Panc1 (cell line): ENCODE measurements around the gene CUX1. TPM values are rescaled to one million over a fixed set of nuclear protein-coding genes. Genes with fewer than 3 reads are reported as not detected.
A peak's percentile ranks its signal among the peaks of the same experiment; 100 is the strongest.

ENCODE experiments used
- ATAC-seq: fragments of 200-7000 bp; cut with Tn5 transposase; 2 replicates; pipeline ENCODE4 v1.9.1; 2020; ENCODE audit warnings: mild to moderate bottlenecking, moderate library complexity
- BruUV-seq: library from RNA; stranded (reverse); fragments of 400-500 nt; replicated peaks from 2 replicates; lab custom pipeline; 2021; lab: Mats Ljungman, UMichigan
- CTCF ChIA-PET: fragments of 300-600 bp; sonication (Branson Sonifier 250); formaldehyde crosslinking; loops from one replicate; lab custom pipeline; 2022; ENCODE audit warnings: antibody characterized with exemption; lab: Charles Lee
- POLR2A ChIA-PET: fragments of 300-600 bp; sonication (Branson Sonifier 250); formaldehyde crosslinking; loops from one replicate; lab custom pipeline; 2022; ENCODE audit warnings: antibody characterized with exemption; lab: Charles Lee
- DNase-seq: peaks from one replicate; pipeline ENCODE4 v3.0.0-alpha.2; 2010; ENCODE audit warnings: low read depth, low spot score
- H3K27ac ChIP-seq: 2 replicates; pipeline ENCODE4 v1.5.1; 2011; ENCODE audit warnings: mild to moderate bottlenecking, low read length, inconsistent platforms
- H3K27me3 ChIP-seq: fragments of 200-500 bp; sonication (Bioruptor generic); 2 replicates; pipeline ENCODE4 v1.6.0; 2014; ENCODE audit warnings: low read length, inconsistent platforms; ENCODE audit not compliant: control insufficient read depth, insufficient read depth
- H3K36me3 ChIP-seq: fragments of 200-500 bp; sonication (Bioruptor generic); 2 replicates; pipeline ENCODE4 v1.5.1; 2014; ENCODE audit warnings: inconsistent platforms, mild to moderate bottlenecking, low read length, moderate library complexity; ENCODE audit not compliant: control insufficient read depth, insufficient read depth
- H3K4me1 ChIP-seq: 2 replicates; pipeline ENCODE4 v1.5.1; 2011; ENCODE audit warnings: inconsistent platforms, mild to moderate bottlenecking, low read length, moderate library complexity; ENCODE audit not compliant: control insufficient read depth, insufficient read depth
- H3K4me3 ChIP-seq, 2 experiments: 2 replicates each; pipeline ENCODE4 v1.5.1; 2011 to 2012; ENCODE audit warnings: low read depth in 2 of 2, low read length in 2 of 2, mild to moderate bottlenecking in 2 of 2, inconsistent platforms in 1 of 2, moderate library complexity in 1 of 2
- H3K9me3 ChIP-seq: fragments of 200-500 bp; sonication (Bioruptor generic); 2 replicates; pipeline ENCODE4 v1.5.1; 2014; ENCODE audit warnings: low read depth, mild to moderate bottlenecking, inconsistent platforms, low read length, moderate library complexity; ENCODE audit not compliant: control insufficient read depth, insufficient read depth
- POLR2AphosphoS5 ChIP-seq: IDR thresholded peaks from 2 replicates; pipeline ENCODE4 v1.6.1; 2012; ENCODE audit warnings: mild to moderate bottlenecking, low read depth, low read length, moderate library complexity
- REST ChIP-seq, 2 experiments: IDR thresholded peaks; 2 replicates each; pipeline ENCODE4 v1.6.1; 2011 to 2012; ENCODE audit warnings: low read depth in 2 of 2, control low read depth in 1 of 2, low read length in 1 of 2, mild to moderate bottlenecking in 1 of 2, moderate library complexity in 1 of 2; ENCODE audit not compliant: insufficient read depth in 1 of 2
- SIN3A ChIP-seq: IDR thresholded peaks from 2 replicates; pipeline ENCODE4 v1.6.1; 2012; ENCODE audit warnings: low read depth, mild to moderate bottlenecking, low read length, moderate library complexity, borderline replicate concordance; ENCODE audit not compliant: insufficient read depth
- TCF7L2 ChIP-seq: IDR thresholded peaks from 2 replicates; pipeline ENCODE4 v1.6.1; 2011; ENCODE audit warnings: mild to moderate bottlenecking, low read depth, low read length, inconsistent platforms
- in situ Hi-C: cut with HindIII; loops from 2 replicates; pipeline ENCODE4 v1.10.0; 2016; ENCODE audit warnings: low sequenced_read_pairs, low pct_unique_long_range_greater_than_20kb
- intact Hi-C: fragments of 100-400 bp; cut with micrococcal nuclease; formaldehyde crosslinking; loops from one replicate; pipeline ENCODE4 v1.10.0; 2022; ENCODE audit not compliant: unreplicated experiment
- total RNA-seq: library from RNA; stranded (reverse); gene quantifications from one replicate; pipeline ENCODE4 v1.2.1, GENCODE V29; 2021; ENCODE audit not compliant: unreplicated experiment
- TF ChIP-seq, protein P1 (sequence below): fragments of 450-650 bp; IDR thresholded peaks from 2 replicates; pipeline ENCODE4 v1.5.1; 2017; ENCODE audit warnings: mild to moderate bottlenecking

CUX1 gene
- total RNA-seq, 1 experiment from 2014 or later = 50.9 TPM

GRCh38 chr7:102288285-102288930 lies 471.0 kb downstream of the CUX1 start:
- H3K4me3 ChIP-seq = peak overlapping the region in 1 of 2 experiments; percentile 74; a peak in 2 of 4 replicates
- no peak for DNase-seq
- H3K9me3 ChIP-seq = no peaks in the 10 kb centered on the region
- ChIA-PET POLR2A (interaction anchor here (0.6 kb wide), 1 partner anchor 22 kb away, joined by 4 read pairs; no protein-coding TSS in a partner anchor), CTCF (interaction anchor here (0.5 to 0.8 kb wide), 4 partner anchors 31 to 348 kb away, joined by 3 to 8 read pairs (median 3); no protein-coding TSS in a partner anchor)
- ATAC-seq = no peak
- no TSS peak for BruUV-seq
- H3K27me3 ChIP-seq = no peaks in the 10 kb centered on the region
- H3K4me1 ChIP-seq = no peaks in the 10 kb centered on the region
- no peaks in the 10 kb centered on the region for H3K36me3 ChIP-seq
- in situ Hi-C loops (loop anchor here (10.0 kb wide), 1 partner anchor 126 kb away; no protein-coding TSS in a partner anchor), intact Hi-C loops (no loop called here)
- no peak overlapping the region for H3K27ac ChIP-seq
- no peak for TF ChIP-seq TCF7L2
- TF ChIP-seq POLR2AphosphoS5 = no peak
- TF ChIP-seq REST (IDR thresholded peaks at IDR 0.05; ENCODE audit: insufficient read depth in 1 of 2, low read depth in 2 of 2, low read length in 1 of 2) = no peak
- no peak for TF ChIP-seq SIN3A
- TF ChIP-seq, protein P1, sequence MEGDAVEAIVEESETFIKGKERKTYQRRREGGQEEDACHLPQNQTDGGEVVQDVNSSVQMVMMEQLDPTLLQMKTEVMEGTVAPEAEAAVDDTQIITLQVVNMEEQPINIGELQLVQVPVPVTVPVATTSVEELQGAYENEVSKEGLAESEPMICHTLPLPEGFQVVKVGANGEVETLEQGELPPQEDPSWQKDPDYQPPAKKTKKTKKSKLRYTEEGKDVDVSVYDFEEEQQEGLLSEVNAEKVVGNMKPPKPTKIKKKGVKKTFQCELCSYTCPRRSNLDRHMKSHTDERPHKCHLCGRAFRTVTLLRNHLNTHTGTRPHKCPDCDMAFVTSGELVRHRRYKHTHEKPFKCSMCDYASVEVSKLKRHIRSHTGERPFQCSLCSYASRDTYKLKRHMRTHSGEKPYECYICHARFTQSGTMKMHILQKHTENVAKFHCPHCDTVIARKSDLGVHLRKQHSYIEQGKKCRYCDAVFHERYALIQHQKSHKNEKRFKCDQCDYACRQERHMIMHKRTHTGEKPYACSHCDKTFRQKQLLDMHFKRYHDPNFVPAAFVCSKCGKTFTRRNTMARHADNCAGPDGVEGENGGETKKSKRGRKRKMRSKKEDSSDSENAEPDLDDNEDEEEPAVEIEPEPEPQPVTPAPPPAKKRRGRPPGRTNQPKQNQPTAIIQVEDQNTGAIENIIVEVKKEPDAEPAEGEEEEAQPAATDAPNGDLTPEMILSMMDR = no peak

GRCh38 chr7:102289057-102289456 lies 471.6 kb downstream of the CUX1 start:
- ChIA-PET CTCF (no interaction called here), POLR2A (no interaction called here)
- Histone ChIP-seq H3K9me3 (no peaks in the 10 kb centered on the region), H3K27ac (no peak overlapping the region), H3K4me3 (no peak overlapping the region), H3K36me3 (no peaks in the 10 kb centered on the region), H3K27me3 (no peaks in the 10 kb centered on the region), H3K4me1 (no peaks in the 10 kb centered on the region)
- in situ Hi-C loops (loop anchor here (10.0 kb wide), 1 partner anchor 126 kb away; no protein-coding TSS in a partner anchor), intact Hi-C loops (no loop called here)
- ATAC-seq (no peak), DNase-seq (no peak)
- BruUV-seq = no TSS peak
- no peak for TF ChIP-seq POLR2AphosphoS5
- TF ChIP-seq REST (IDR thresholded peaks at IDR 0.05; ENCODE audit: insufficient read depth in 1 of 2, low read depth in 2 of 2, low read length in 1 of 2) = peak in 1 of 2 experiments; percentile 25; a peak in 1 of 4 replicates
